Neural progenitor cell (in vitro differentiated cells): ENCODE measurements around the gene NGB. TPM values are rescaled to one million over a fixed set of nuclear protein-coding genes. Genes with fewer than 3 reads are reported as not detected.

Experiments used
- DNase-seq: peaks from one replicate; pipeline ENCODE4 v3.0.0-alpha.2; 2016; ENCODE audit warnings: low spot score
- H2AFZ ChIP-seq: fragments of 200-600 bp; sonication (generic); replicated peaks from 2 replicates; pipeline ENCODE4 v1.6.1; 2016; ENCODE audit warnings: antibody characterized with exemption
- H3F3A ChIP-seq: fragments of 200-600 bp; sonication (generic); 2 replicates; pipeline ENCODE4 v1.6.1; 2016; ENCODE audit warnings: antibody characterized with exemption, low read depth
- H3K27ac ChIP-seq: fragments of 200-600 bp; sonication (generic); 2 replicates; pipeline ENCODE4 v1.5.1; 2016; ENCODE audit warnings: mild to moderate bottlenecking
- H3K27me3 ChIP-seq: fragments of 200-600 bp; sonication (generic); 2 replicates; pipeline ENCODE4 v1.6.1; 2016; ENCODE audit warnings: mild to moderate bottlenecking, moderate library complexity
- H3K36me3 ChIP-seq: fragments of 200-600 bp; sonication (generic); 2 replicates; pipeline ENCODE4 v1.5.1; 2016
- H3K4me1 ChIP-seq: fragments of 200-600 bp; sonication (generic); 2 replicates; pipeline ENCODE4 v1.6.1; 2016; ENCODE audit warnings: mixed run types
- H3K4me2 ChIP-seq: fragments of 200-600 bp; sonication (generic); 2 replicates; pipeline ENCODE4 v1.6.1; 2016
- H3K4me3 ChIP-seq: fragments of 200-600 bp; sonication (generic); 2 replicates; pipeline ENCODE4 v1.5.1; 2016
- H3K79me2 ChIP-seq: fragments of 200-600 bp; sonication (generic); 2 replicates; pipeline ENCODE4 v1.6.1; 2016; ENCODE audit warnings: low read depth
- H3K9ac ChIP-seq: fragments of 200-600 bp; sonication (generic); 2 replicates; pipeline ENCODE4 v1.6.1; 2016
- H3K9me3 ChIP-seq: fragments of 200-600 bp; sonication (generic); 2 replicates; pipeline ENCODE4 v1.5.1; 2016; ENCODE audit warnings: low read depth
- H4K20me1 ChIP-seq: fragments of 200-600 bp; sonication (generic); 2 replicates; pipeline ENCODE4 v1.6.1; 2016; ENCODE audit warnings: low read depth
- H3K27ac Mint-ChIP-seq: 3 replicates; pipeline ENCODE4 v1.8.0; 2021; ENCODE audit warnings: mixed read lengths
- H3K27me3 Mint-ChIP-seq: 2 replicates; pipeline ENCODE4 v1.8.0; 2022; ENCODE audit warnings: low read depth, mild to moderate bottlenecking, inconsistent platforms, moderate library complexity, mixed read lengths; ENCODE audit not compliant: insufficient read depth
- H3K36me3 Mint-ChIP-seq: 3 replicates; pipeline ENCODE4 v1.8.0; 2021; ENCODE audit warnings: mixed read lengths
- H3K4me1 Mint-ChIP-seq: 3 replicates; pipeline ENCODE4 v1.8.0; 2021; ENCODE audit warnings: mixed read lengths
- H3K4me3 Mint-ChIP-seq: 3 replicates; pipeline ENCODE4 v1.8.0; 2021; ENCODE audit warnings: mild to moderate bottlenecking, moderate library complexity, mixed read lengths
- H3K9me3 Mint-ChIP-seq: 3 replicates; pipeline ENCODE4 v1.8.0; 2020; ENCODE audit warnings: mixed read lengths
- CTCF ChIP-seq: fragments of 200-600 bp; sonication (generic); IDR thresholded peaks from 2 replicates; pipeline ENCODE4 v1.5.1; 2017; ENCODE audit warnings: antibody characterized with exemption, mild to moderate bottlenecking
- EZH2 ChIP-seq: fragments of 200-600 bp; sonication (generic); IDR thresholded peaks from 2 replicates; pipeline ENCODE4 v1.6.1; 2017; ENCODE audit warnings: antibody characterized with exemption, mild to moderate bottlenecking, moderate library complexity
- EZH2phosphoT487 ChIP-seq: fragments of 200-600 bp; sonication (generic); IDR thresholded peaks from 2 replicates; pipeline ENCODE4 v1.6.1; 2017; ENCODE audit warnings: antibody characterized with exemption
- total RNA-seq: library from RNA; depleted of rRNA; stranded (reverse); fragments of >200 nt; gene quantifications from 2 replicates; pipeline ENCODE4 v1.2.3, GENCODE V29; 2015; ENCODE audit warnings: low replicate concordance

The NGB gene
- total RNA-seq, 1 donor from 2014 or later, result not detected

GRCh38 chr14:77276295-77276935 lies 5.4 kb upstream of the NGB start:
- no peak overlapping the region for H3K27ac ChIP-seq
- peaks cover 11% of the 10 kb centered on the region for H3F3A ChIP-seq
- TF ChIP-seq EZH2 (no peak), CTCF (no peak), EZH2phosphoT487 (no peak)
- no peak overlapping the region for H3K27ac Mint-ChIP-seq
- H3K4me1 ChIP-seq, result peaks cover 6% of the 10 kb centered on the region
- H3K27me3 ChIP-seq, result peaks cover 26% of the 10 kb centered on the region
- H3K79me2 ChIP-seq, result no peaks in the 10 kb centered on the region
- peaks cover 28% of the 10 kb centered on the region for H3K4me1 Mint-ChIP-seq
- no peak overlapping the region for H3K4me3 ChIP-seq
- no peaks in the 10 kb centered on the region for H3K9me3 ChIP-seq
- H3K36me3 Mint-ChIP-seq, result peaks cover 14% of the 10 kb centered on the region
- peaks cover 16% of the 10 kb centered on the region for H4K20me1 ChIP-seq
- no peaks in the 10 kb centered on the region for H3K36me3 ChIP-seq
- no peak for DNase-seq
- H2AFZ ChIP-seq, result no peak overlapping the region
- H3K4me3 Mint-ChIP-seq, result no peak overlapping the region
- H3K9me3 Mint-ChIP-seq, result peaks cover 10% of the 10 kb centered on the region
- no peak overlapping the region for H3K9ac ChIP-seq
- H3K4me2 ChIP-seq, result no peak overlapping the region
- peaks cover 20% of the 10 kb centered on the region for H3K27me3 Mint-ChIP-seq

GRCh38 chr14:77275601-77276017 lies 4.6 kb upstream of the NGB start:
- Histone ChIP-seq H3K27me3 (peaks cover 34% of the 10 kb centered on the region), H3K4me2 (peak overlapping the region; percentile 57), H3K4me1 (peaks cover 7% of the 10 kb centered on the region), H3K9ac (no peak overlapping the region), H3F3A (peaks cover 11% of the 10 kb centered on the region), H3K36me3 (no peaks in the 10 kb centered on the region), H3K9me3 (no peaks in the 10 kb centered on the region), H2AFZ (no peak overlapping the region), H3K79me2 (no peaks in the 10 kb centered on the region), H4K20me1 (peaks cover 16% of the 10 kb centered on the region), H3K4me3 (no peak overlapping the region), H3K27ac (no peak overlapping the region)
- peaks cover 23% of the 10 kb centered on the region for H3K4me1 Mint-ChIP-seq
- H3K27me3 Mint-ChIP-seq, result peaks cover 24% of the 10 kb centered on the region
- peak; percentile 70 for DNase-seq
- H3K36me3 Mint-ChIP-seq, result peaks cover 14% of the 10 kb centered on the region
- TF ChIP-seq EZH2phosphoT487 (no peak), EZH2 (no peak), CTCF (peak; percentile 52)
- H3K9me3 Mint-ChIP-seq, result peaks cover 10% of the 10 kb centered on the region
- no peak overlapping the region for H3K27ac Mint-ChIP-seq
- no peak overlapping the region for H3K4me3 Mint-ChIP-seq

- Histone ChIP-seq H3K27me3 (peaks cover 39% of the 10 kb centered on the region), H2AFZ (no peak overlapping the region), H3K27ac (no peak overlapping the region), H4K20me1 (peaks cover 16% of the 10 kb centered on the region), H3K79me2 (no peaks in the 10 kb centered on the region), H3K4me1 (peaks cover 12% of the 10 kb centered on the region), H3F3A (peaks cover 11% of the 10 kb centered on the region), H3K36me3 (no peaks in the 10 kb centered on the region), H3K9me3 (no peaks in the 10 kb centered on the region), H3K4me3 (no peak overlapping the region), H3K4me2 (peak overlapping the region; percentile 57), H3K9ac (no peak overlapping the region)
- H3K27ac Mint-ChIP-seq, result no peak overlapping the region
- H3K4me1 Mint-ChIP-seq, result peaks cover 21% of the 10 kb centered on the region
- H3K27me3 Mint-ChIP-seq, result peaks cover 26% of the 10 kb centered on the region
- no peak overlapping the region for H3K4me3 Mint-ChIP-seq
- H3K9me3 Mint-ChIP-seq, result peaks cover 10% of the 10 kb centered on the region
- no peak for DNase-seq
- no peak for TF ChIP-seq EZH2phosphoT487
- TF ChIP-seq CTCF, result no peak
- TF ChIP-seq EZH2, result no peak
- H3K36me3 Mint-ChIP-seq, result peaks cover 13% of the 10 kb centered on the region
These were observed 4.1 kb upstream of the NGB start for GRCh38 chr14:77275041-77275580.
